ENCODE results near the gene C1orf56.

- TF ChIP-seq, protein P1, sequence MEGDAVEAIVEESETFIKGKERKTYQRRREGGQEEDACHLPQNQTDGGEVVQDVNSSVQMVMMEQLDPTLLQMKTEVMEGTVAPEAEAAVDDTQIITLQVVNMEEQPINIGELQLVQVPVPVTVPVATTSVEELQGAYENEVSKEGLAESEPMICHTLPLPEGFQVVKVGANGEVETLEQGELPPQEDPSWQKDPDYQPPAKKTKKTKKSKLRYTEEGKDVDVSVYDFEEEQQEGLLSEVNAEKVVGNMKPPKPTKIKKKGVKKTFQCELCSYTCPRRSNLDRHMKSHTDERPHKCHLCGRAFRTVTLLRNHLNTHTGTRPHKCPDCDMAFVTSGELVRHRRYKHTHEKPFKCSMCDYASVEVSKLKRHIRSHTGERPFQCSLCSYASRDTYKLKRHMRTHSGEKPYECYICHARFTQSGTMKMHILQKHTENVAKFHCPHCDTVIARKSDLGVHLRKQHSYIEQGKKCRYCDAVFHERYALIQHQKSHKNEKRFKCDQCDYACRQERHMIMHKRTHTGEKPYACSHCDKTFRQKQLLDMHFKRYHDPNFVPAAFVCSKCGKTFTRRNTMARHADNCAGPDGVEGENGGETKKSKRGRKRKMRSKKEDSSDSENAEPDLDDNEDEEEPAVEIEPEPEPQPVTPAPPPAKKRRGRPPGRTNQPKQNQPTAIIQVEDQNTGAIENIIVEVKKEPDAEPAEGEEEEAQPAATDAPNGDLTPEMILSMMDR (conservative IDR thresholded peaks at IDR 0.05; ENCODE audit: low read depth, low read length): no peak
- TF ChIP-seq EZH2 (IDR thresholded peaks at IDR 0.05; ENCODE audit: borderline replicate concordance, low read depth, low read length, poor library complexity, severe bottlenecking): no peak
Measured at GRCh38 chr1:151048645-151049032, 1.1 kb downstream of the C1orf56 start.
